Activated naive CD4-positive, alpha-beta T cell treated with anti-CD3 and anti-CD28 coated beads for 36 hours (primary cell): ENCODE results near the gene KANSL3. TPM values are rescaled to one million over a fixed set of nuclear protein-coding genes. Genes with fewer than 3 reads are reported as not detected.
A peak's percentile ranks its signal among the peaks of the same experiment; 100 is the strongest.

Source experiments
- CTCF ChIA-PET: fragments of 350-600 bp; sonication (Branson Sonifier 250); formaldehyde crosslinking; loops from one replicate; lab custom pipeline; 2021; ENCODE audit warnings: antibody characterized with exemption; lab: Charles Lee
- DNase-seq: peaks from one replicate; pipeline ENCODE4 v3.0.0-alpha.2; 2020
- H3K27ac Mint-ChIP-seq: one replicate; pipeline ENCODE4 v1.8.0; 2021; ENCODE audit warnings: mild to moderate bottlenecking, mixed read lengths
- H3K27me3 Mint-ChIP-seq: one replicate; pipeline ENCODE4 v1.8.0; 2021; ENCODE audit warnings: low read depth, mixed read lengths
- H3K36me3 Mint-ChIP-seq: one replicate; pipeline ENCODE4 v1.8.0; 2021; ENCODE audit warnings: low read depth, mixed read lengths
- H3K4me1 Mint-ChIP-seq: one replicate; pipeline ENCODE4 v1.8.0; 2021; ENCODE audit warnings: low read depth, mixed read lengths
- H3K4me3 Mint-ChIP-seq: one replicate; pipeline ENCODE4 v1.8.0; 2021; ENCODE audit warnings: mild to moderate bottlenecking, moderate library complexity, mixed read lengths
- H3K9me3 Mint-ChIP-seq: one replicate; pipeline ENCODE4 v1.8.0; 2021; ENCODE audit warnings: mixed read lengths
- intact Hi-C: fragments of 100-400 bp; cut with micrococcal nuclease; formaldehyde crosslinking; loops from one replicate; pipeline ENCODE4 v1.15.1; 2023
- total RNA-seq, 2 experiments: library from RNA; stranded (reverse); gene quantifications; one replicate each; pipeline ENCODE4 v1.2.3, GENCODE V29; 2021

The KANSL3 gene
- total RNA-seq, 2 experiments from 2014 or later: 33.0 to 37.5 TPM

- Mint-ChIP-seq H3K36me3 (no peaks in the 10 kb centered on the region), H3K27ac (no peak overlapping the region), H3K9me3 (no peaks in the 10 kb centered on the region), H3K4me1 (no peaks in the 10 kb centered on the region), H3K27me3 (no peaks in the 10 kb centered on the region), H3K4me3 (no peak overlapping the region)
- DNase-seq: no peak
- intact Hi-C loops: no loop called here
- CTCF ChIA-PET: no interaction called here
These were observed 9.6 kb upstream of the KANSL3 start for GRCh38 chr2:96647681-96648080.

- Mint-ChIP-seq H3K36me3 (no peaks in the 10 kb centered on the region), H3K27me3 (no peaks in the 10 kb centered on the region), H3K4me1 (peaks cover 3% of the 10 kb centered on the region), H3K4me3 (no peak within 1 kb of the TSS), H3K9me3 (no peaks in the 10 kb centered on the region), H3K27ac (no peak within 1 kb of the TSS)
- DNase-seq: no peak
- intact Hi-C loops: no loop called here
- CTCF ChIA-PET: no interaction called here
These were observed 4.7 kb upstream of the KANSL3 start, which contains the start of gene FER1L5 for GRCh38 chr2:96642564-96643360. Gene FER1L5 (plus strand): TSS chr2:96642764. CDS start chr2:96642837, 73 bp downstream.

- H3K4me1 Mint-ChIP-seq: peaks cover 32% of the 10 kb centered on the region
- CTCF ChIA-PET: interaction anchor here (0.6 to 2.2 kb wide), 10 partner anchors 10 to 295 kb away, joined by 3 to 13 read pairs (median 4); partner anchors contain the start of gene CNNM4
- peaks cover 24% of the 10 kb centered on the region for H3K36me3 Mint-ChIP-seq
- intact Hi-C loops: loop anchor here (1.0 to 5.0 kb wide), 9 partner anchors 20 to 330 kb away; partner anchors contain the start of genes ANKRD39, ARID5A, CNNM3 and CNNM4
- H3K27me3 Mint-ChIP-seq: no peaks in the 10 kb centered on the region
- no peaks in the 10 kb centered on the region for H3K9me3 Mint-ChIP-seq
- peak; percentile 70 for DNase-seq
- peak overlapping the region; percentile 93 for H3K4me3 Mint-ChIP-seq
- peak overlapping the region; percentile 84 for H3K27ac Mint-ChIP-seq
These were observed 548 bp downstream of the KANSL3 start for GRCh38 chr2:96637385-96638143.

- Mint-ChIP-seq H3K27ac (no peak overlapping the region), H3K9me3 (no peaks in the 10 kb centered on the region), H3K36me3 (peaks cover 29% of the 10 kb centered on the region), H3K4me1 (peaks cover 35% of the 10 kb centered on the region), H3K27me3 (no peaks in the 10 kb centered on the region), H3K4me3 (peak overlapping the region; percentile 93)
- intact Hi-C loops: loop anchor here (5.0 kb wide), 5 partner anchors 99 to 329 kb away; partner anchors contain the start of genes ANKRD39, ARID5A and SNRNP200
- DNase-seq: no peak
- CTCF ChIA-PET: interaction anchor here (0.7 to 2.2 kb wide), 5 partner anchors 9 to 128 kb away, joined by 3 to 13 read pairs (median 5); partner anchors contain the start of gene CNNM4
These were observed 1.5 kb downstream of the KANSL3 start for GRCh38 chr2:96636551-96637171.

- CTCF ChIA-PET: interaction anchor here (0.6 to 0.7 kb wide), 3 partner anchors 13 to 1591 kb away, joined by 3 to 6 read pairs (median 4); no protein-coding TSS in a partner anchor
- no peaks in the 10 kb centered on the region for H3K9me3 Mint-ChIP-seq
- H3K36me3 Mint-ChIP-seq: peaks cover 45% of the 10 kb centered on the region
- intact Hi-C loops: no loop called here
- no peak overlapping the region for H3K27ac Mint-ChIP-seq
- no peak overlapping the region for H3K4me3 Mint-ChIP-seq
- no peak for DNase-seq
- peaks cover 37% of the 10 kb centered on the region for H3K4me1 Mint-ChIP-seq
- H3K27me3 Mint-ChIP-seq: no peaks in the 10 kb centered on the region
These were observed 4.5 kb downstream of the KANSL3 start for GRCh38 chr2:96633641-96634040.

GRCh38 chr2:96631804-96632435 is 6.2 kb downstream of the KANSL3 start:
- Mint-ChIP-seq H3K4me3 (no peak overlapping the region), H3K9me3 (no peaks in the 10 kb centered on the region), H3K4me1 (peaks cover 31% of the 10 kb centered on the region), H3K36me3 (peaks cover 45% of the 10 kb centered on the region), H3K27ac (no peak overlapping the region), H3K27me3 (no peaks in the 10 kb centered on the region)
- DNase-seq: no peak
- intact Hi-C loops: no loop called here
- CTCF ChIA-PET: no interaction called here

- H3K9me3 Mint-ChIP-seq: no peaks in the 10 kb centered on the region
- H3K36me3 Mint-ChIP-seq: peaks cover 26% of the 10 kb centered on the region
- no peak for DNase-seq
- peaks cover 11% of the 10 kb centered on the region for H3K4me1 Mint-ChIP-seq
- H3K27me3 Mint-ChIP-seq: no peaks in the 10 kb centered on the region
- intact Hi-C loops: no loop called here
- CTCF ChIA-PET: interaction anchor here (1.5 kb wide), 1 partner anchor 10 kb away, joined by 6 read pairs; no protein-coding TSS in a partner anchor
- H3K4me3 Mint-ChIP-seq: no peak overlapping the region
- H3K27ac Mint-ChIP-seq: no peak overlapping the region
These were observed 11.6 kb downstream of the KANSL3 start for GRCh38 chr2:96626553-96626942.

- Mint-ChIP-seq H3K9me3 (no peaks in the 10 kb centered on the region), H3K4me1 (peaks cover 9% of the 10 kb centered on the region), H3K36me3 (peaks cover 20% of the 10 kb centered on the region), H3K27ac (no peak overlapping the region), H3K4me3 (no peak overlapping the region), H3K27me3 (no peaks in the 10 kb centered on the region)
- intact Hi-C loops: no loop called here
- CTCF ChIA-PET: no interaction called here
- DNase-seq: no peak
These were observed 12.2 kb downstream of the KANSL3 start for GRCh38 chr2:96625571-96626552.

- DNase-seq: no peak
- CTCF ChIA-PET: no interaction called here
- H3K4me3 Mint-ChIP-seq: no peak overlapping the region
- no peak overlapping the region for H3K27ac Mint-ChIP-seq
- intact Hi-C loops: no loop called here
- H3K9me3 Mint-ChIP-seq: no peaks in the 10 kb centered on the region
- H3K36me3 Mint-ChIP-seq: peaks cover 16% of the 10 kb centered on the region
- peaks cover 9% of the 10 kb centered on the region for H3K4me1 Mint-ChIP-seq
- no peaks in the 10 kb centered on the region for H3K27me3 Mint-ChIP-seq
These were observed 15.0 kb downstream of the KANSL3 start for GRCh38 chr2:96623116-96623515.

- Mint-ChIP-seq H3K36me3 (peaks cover 14% of the 10 kb centered on the region), H3K9me3 (no peaks in the 10 kb centered on the region), H3K4me1 (peaks cover 14% of the 10 kb centered on the region), H3K27ac (no peak overlapping the region), H3K27me3 (no peaks in the 10 kb centered on the region), H3K4me3 (no peak overlapping the region)
- CTCF ChIA-PET: no interaction called here
- DNase-seq: no peak
- intact Hi-C loops: no loop called here
These were observed 15.6 kb downstream of the KANSL3 start for GRCh38 chr2:96622544-96622943.
